Mesodermal cell (in vitro differentiated cells): ENCODE data around the gene IFNL2.
"Not testable (repeated sequence)": the region's sequence is repeated elsewhere in the genome, so short reads cannot be mapped to it uniquely, and the experiment has no call there.

ENCODE experiments used
- H3K27ac ChIP-seq: 2 replicates; pipeline ENCODE4 v1.7.0; 2013; ENCODE audit warnings: mild to moderate bottlenecking, low read depth, low read length, moderate library complexity; ENCODE audit not compliant: severe bottlenecking
- H3K36me3 ChIP-seq: 2 replicates; pipeline ENCODE4 v1.7.1; 2013; ENCODE audit warnings: mild to moderate bottlenecking, low read length, moderate library complexity; ENCODE audit not compliant: control insufficient read depth, insufficient read depth
- H3K4me1 ChIP-seq: one replicate; pipeline ENCODE4 v1.7.1; 2013; ENCODE audit warnings: mild to moderate bottlenecking, low read length; ENCODE audit not compliant: insufficient read depth, control insufficient read depth, poor library complexity, severe bottlenecking
- H3K4me3 ChIP-seq: 2 replicates; pipeline ENCODE4 v1.7.0; 2013; ENCODE audit warnings: low read length, control low read depth, mild to moderate bottlenecking; ENCODE audit not compliant: insufficient read depth, poor library complexity, severe bottlenecking; ENCODE audit errors: extremely low read depth
- H3K9me3 ChIP-seq: 2 replicates; pipeline ENCODE4 v1.7.1; 2013; ENCODE audit warnings: mild to moderate bottlenecking, low read length, moderate library complexity; ENCODE audit not compliant: control insufficient read depth
- WGBS, 2 experiments: methylation state at CpG; one replicate each; pipeline ENCODE4 v1.1.5; 2013; ENCODE audit warnings: missing lambda C conversion rate in 2 of 2; ENCODE audit not compliant: insufficient coverage in 2 of 2; 5-methylcytosine and 5-hydroxymethylcytosine counted together

Gene IFNL2

DNA sequence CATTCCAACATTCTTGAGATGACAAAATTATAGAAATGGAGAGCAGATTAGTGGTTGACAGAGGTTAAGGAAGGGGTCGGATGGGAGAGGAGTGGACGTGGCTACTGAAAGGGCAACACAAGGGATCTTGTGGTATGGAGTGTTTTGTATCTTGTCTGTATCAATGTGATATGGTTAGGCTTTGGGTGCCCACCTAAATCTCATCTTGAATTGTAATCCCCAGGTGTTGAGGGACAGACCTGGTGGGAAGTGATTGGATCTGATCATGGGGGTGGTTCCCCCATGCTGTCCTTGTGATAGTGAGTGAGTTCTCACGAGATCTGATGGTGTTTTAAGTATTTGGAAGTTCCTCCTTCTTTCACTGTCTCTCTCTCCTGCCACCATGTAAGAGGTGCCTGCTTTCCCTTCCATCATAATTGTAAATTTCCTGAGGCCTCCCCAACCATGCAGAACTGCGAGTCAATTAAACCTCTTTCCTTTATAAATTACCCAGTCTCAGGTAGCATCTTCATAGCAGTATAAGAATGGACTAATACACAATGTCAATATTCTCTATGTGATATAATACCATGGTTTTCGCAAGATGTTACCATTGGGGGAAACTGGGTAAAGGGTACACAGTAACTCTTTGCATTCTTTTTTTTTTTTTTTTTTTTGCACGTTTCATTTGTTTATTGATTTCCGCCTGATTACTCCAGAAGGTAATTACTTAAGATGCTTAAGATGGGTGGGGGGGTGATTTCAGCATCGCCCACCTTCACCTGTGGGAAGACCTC is 14.6 kb upstream of the IFNL2 start:
- H3K4me1 ChIP-seq, result peaks cover 4% of the 10 kb centered on the region
- H3K9me3 ChIP-seq, result no peaks in the 10 kb centered on the region
- no peak overlapping the region for H3K27ac ChIP-seq
- WGBS, 2 experiments, result 81 to 86% methylated on average over 3 of the region's 8 CpGs
- H3K36me3 ChIP-seq, result no peaks in the 10 kb centered on the region
- H3K4me3 ChIP-seq, result no peak overlapping the region

DNA sequence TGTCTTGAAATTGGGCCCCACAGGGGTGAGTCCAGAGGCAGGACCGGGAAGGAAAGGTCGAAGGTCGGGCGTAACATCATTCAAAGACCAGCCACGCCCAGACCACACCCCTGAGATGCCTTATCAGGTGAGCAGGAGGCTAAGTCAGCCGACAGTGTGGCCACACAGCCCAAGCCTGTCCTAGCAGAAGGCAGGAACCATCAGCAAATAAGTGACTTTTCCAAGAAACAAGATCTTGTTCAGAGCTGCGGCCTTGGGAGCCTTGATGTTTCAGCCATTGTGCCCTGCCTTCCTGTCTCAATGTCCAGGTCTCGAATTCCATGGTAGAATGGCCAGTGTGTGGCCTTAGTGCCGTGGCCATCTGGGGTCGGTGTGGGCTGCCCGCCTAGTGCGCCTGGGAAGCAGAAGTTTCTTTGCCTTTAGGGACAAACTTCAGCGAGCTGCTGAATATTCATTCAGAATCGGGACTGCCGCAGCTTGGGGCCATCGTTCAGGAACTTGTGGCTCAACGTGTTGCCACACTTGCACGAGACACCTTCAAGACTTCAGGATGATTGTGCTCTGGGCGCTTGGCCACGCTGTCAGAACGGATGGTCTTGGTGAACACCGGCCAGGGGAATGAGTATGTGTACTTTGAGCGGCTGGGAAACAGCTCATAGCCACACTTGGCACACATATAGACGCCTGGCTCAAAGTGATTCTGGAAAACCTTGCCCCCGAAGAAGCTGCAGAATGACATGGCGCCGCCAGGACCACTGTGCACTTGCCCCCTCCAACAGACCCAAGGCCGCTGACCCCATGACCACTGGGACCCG is 13.5 kb upstream of the IFNL2 start:
- H3K4me1 ChIP-seq, result peaks cover 4% of the 10 kb centered on the region
- 85 to 93% methylated on average over 25 to 26 of the region's 29 CpGs for WGBS, 2 experiments
- no peaks in the 10 kb centered on the region for H3K9me3 ChIP-seq
- no peak overlapping the region for H3K27ac ChIP-seq
- no peaks in the 10 kb centered on the region for H3K36me3 ChIP-seq
- no peak overlapping the region for H3K4me3 ChIP-seq

DNA sequence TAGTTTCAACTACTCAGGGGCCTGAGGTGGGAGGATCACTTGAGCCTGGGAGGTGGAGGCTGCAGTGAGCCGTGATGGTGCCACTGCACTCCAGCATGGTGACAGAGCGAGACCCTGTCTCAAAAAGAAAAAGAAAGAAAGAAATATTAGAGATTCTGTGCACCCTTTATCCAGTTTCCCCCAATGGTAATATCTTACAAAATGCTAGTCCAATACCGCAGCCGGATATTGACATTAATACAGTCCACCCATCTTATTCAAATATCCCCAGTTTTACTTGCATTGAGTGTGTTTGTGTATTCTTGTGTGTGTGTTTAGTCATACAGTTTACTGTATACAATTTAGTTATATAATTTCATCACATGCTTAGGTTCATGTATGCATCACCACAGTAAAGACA is 11.0 kb upstream of the IFNL2 start:
- Histone ChIP-seq H3K9me3 (no peaks in the 10 kb centered on the region), H3K36me3 (no peaks in the 10 kb centered on the region), H3K27ac (no peak overlapping the region), H3K4me1 (peaks cover 4% of the 10 kb centered on the region), H3K4me3 (no peak overlapping the region)
- 92% methylated on average over 2 of the region's 4 CpGs; no CpG with 5 or more reads in 1 of the 2 experiments for WGBS, 2 experiments

DNA sequence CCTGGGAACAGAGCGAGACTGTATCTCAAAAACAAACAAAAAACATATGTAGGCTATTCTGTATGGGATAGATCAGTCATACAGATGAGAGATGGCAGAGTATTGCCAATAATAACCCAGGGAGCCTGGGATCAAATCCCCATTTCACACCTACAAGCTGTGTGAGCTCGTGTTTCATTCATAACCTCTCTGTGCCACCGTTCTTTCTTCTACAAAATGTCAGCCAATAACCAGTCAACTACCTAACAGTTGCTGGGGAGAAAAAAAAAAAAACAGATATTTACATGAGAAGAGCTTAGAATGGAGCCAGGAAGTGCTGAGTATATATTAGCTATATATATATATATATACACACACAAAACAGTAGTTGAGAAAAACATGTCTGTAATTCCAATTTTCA is 6.5 kb upstream of the IFNL2 start:
- no peaks in the 10 kb centered on the region for H3K36me3 ChIP-seq
- H3K9me3 ChIP-seq, result no peaks in the 10 kb centered on the region
- H3K27ac ChIP-seq, result no peak overlapping the region
- no peak overlapping the region for H3K4me3 ChIP-seq
- peaks cover 7% of the 10 kb centered on the region for H3K4me1 ChIP-seq
- 67 to 80% methylated on average over 1 of the region's 3 CpGs for WGBS, 2 experiments

DNA sequence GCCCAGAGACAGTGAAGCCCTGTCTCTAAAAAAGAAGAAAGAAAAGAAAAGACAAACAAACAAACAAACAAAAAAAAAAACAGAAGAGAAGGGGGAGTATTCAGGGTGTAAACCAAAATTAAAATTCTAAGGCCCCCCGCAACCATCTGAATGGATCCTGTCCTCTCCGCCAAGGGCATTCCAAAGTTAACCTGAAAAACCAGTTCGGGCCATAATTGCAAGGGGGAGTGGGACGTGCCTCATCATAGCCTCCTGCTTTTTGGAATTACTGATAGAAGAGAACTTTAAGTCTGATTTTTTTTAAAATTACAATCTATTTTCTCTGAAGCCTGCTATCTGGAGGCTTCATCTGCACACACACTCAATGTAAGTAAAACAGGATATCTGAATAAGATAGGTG is 5.7 kb upstream of the IFNL2 start:
- H3K4me3 ChIP-seq, result no peak overlapping the region
- WGBS, 2 experiments, result 100% methylated on average over 2 to 3 of the region's 4 CpGs
- no peaks in the 10 kb centered on the region for H3K9me3 ChIP-seq
- H3K36me3 ChIP-seq, result no peaks in the 10 kb centered on the region
- H3K4me1 ChIP-seq, result peaks cover 7% of the 10 kb centered on the region
- no peak overlapping the region for H3K27ac ChIP-seq

DNA sequence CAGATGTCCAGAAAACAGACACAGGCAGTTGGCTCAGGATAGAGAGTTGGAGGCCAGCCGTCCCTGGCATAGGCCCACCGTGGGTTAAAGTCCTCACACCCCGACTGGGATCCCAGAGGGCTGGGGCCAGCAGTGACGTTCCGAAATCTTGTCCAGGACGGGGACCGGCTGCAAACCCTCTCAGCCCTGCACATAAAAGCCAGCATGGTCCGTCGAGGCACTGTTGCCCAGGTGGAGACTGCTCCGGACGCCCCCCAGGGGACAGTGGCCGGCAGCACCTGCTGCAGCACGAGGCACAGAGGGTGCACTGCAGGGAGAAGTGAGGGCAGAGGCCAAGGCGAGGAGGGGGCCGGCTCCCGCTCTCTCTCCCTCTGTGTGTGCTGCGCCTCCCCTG is 4.3 kb upstream of the IFNL2 start:
- Histone ChIP-seq H3K4me3 (no peak overlapping the region), H3K4me1 (peaks cover 4% of the 10 kb centered on the region), H3K27ac (no peak overlapping the region), H3K9me3 (no peaks in the 10 kb centered on the region), H3K36me3 (no peaks in the 10 kb centered on the region)
- 19 to 22% methylated on average over 9 to 17 of the region's 17 CpGs for WGBS, 2 experiments

DNA sequence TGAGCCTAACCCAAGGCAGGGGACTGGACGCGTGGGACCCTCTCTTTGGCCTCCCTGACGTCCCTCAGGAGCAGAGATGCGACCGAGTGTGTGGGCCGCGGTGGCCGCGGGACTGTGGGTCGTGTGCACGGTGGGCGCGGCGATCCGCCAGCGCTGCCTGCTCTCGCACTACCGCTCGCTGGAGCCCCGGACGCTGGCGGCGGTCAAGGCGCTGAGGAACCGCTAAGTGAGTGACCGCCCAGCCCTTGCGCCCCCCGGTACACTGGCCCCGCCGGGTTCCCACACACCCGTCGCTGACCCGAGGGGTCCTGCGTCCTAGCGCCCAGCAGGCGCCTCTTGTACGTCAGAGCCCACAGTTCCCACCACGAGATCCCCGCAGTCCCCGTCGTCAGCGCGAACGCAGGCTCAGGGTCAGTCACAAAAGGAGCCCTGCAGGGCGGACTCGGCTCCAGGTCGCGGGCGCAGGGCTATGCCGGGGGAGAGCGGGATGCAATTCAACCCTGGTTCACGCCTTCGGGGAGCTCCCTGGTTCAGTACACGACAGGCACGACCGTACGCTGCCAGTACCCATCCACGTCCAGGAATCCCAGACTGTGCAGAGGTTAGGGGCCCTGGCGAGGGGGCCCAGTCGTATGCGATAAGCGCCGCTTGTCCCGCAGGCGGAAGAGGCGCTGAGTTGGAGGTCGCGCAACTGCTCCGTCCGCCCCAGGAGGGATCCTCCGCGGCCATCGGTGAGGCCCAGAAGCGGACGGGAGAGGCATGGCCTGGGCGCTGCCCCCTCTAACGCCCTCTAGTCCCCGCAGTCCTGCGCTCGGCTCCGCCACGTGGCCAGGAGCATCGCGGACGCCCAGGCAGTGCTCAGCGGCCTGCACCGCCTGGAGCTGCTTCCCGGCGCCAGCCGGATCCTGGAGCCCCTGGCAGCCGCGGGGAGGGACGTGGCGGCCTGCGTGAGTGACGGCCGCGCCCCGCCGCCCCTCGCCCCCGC is 3.6 kb upstream of the IFNL2 start:
- H3K27ac ChIP-seq, result no peak overlapping the region
- no peaks in the 10 kb centered on the region for H3K9me3 ChIP-seq
- WGBS, 2 experiments, result 7% methylated on average over 76 to 102 of the region's 102 CpGs
- H3K4me1 ChIP-seq, result peaks cover 4% of the 10 kb centered on the region
- no peaks in the 10 kb centered on the region for H3K36me3 ChIP-seq
- peak overlapping the region; percentile 8 for H3K4me3 ChIP-seq

DNA sequence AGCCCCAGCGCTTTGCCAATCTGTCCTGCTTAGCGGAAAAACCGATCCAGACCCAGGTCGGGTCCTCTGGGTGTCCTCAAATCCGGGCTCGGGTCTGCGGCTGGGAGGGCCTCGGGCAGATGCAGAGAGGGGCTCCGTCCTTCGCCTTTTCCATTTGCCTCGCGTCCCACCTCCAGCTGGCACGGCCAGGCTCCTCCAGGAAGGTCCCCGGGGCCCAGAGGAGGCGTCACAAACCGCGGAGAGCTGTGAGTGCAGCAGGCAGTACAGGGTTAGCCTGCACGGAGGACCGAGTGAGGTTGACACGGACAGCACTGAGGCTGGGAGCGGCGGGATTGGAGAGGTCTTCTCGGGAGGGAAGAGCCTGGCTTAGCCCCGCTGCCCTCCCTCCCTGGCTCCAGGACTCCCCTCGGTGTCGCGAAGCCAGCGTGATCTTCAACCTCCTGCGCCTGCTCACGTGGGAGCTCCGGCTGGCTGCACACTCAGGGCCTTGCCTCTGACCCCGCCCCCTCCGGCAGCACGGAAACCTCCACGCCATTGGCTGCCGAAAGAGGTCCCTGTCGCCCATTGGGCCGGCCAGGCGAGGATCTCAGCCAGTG is 2.8 kb upstream of the IFNL2 start:
- no peaks in the 10 kb centered on the region for H3K36me3 ChIP-seq
- no peak overlapping the region for H3K4me3 ChIP-seq
- H3K4me1 ChIP-seq, result peaks cover 9% of the 10 kb centered on the region
- 39 to 42% methylated on average over 39 of the region's 39 CpGs for WGBS, 2 experiments
- no peak overlapping the region for H3K27ac ChIP-seq
- H3K9me3 ChIP-seq, result no peaks in the 10 kb centered on the region

DNA sequence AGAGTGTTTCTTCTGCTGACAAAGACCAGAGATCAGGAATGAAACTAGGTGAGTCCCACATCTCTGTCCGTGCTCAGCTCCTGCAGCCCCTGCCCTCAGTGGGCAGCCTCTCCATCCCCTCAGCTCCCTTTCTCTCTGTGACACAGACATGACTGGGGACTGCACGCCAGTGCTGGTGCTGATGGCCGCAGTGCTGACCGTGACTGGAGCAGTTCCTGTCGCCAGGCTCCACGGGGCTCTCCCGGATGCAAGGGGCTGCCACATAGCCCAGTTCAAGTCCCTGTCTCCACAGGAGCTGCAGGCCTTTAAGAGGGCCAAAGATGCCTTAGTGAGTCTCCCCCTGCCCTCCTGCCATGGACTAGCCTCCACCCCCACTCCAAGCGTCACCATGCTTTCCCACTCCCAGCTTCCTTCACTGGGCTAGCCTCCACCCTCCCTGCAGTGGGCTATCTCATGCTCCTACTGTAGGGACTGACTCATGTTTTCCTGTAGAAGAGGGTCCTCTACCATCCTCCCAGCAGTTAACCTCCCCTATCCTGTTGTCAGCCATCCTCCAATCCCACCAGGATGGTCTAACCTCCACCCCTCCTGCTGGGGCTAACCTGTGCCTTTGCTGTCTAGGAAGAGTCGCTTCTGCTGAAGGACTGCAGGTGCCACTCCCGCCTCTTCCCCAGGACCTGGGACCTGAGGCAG is 481 bp downstream of the IFNL2 start:
- H3K36me3 ChIP-seq, H3K4me1 ChIP-seq, H3K27ac ChIP-seq, H3K4me3 ChIP-seq, H3K9me3 ChIP-seq: not testable (repeated sequence)
- 70 to 76% methylated on average over 2 to 6 of the region's 10 CpGs for WGBS, 2 experiments

DNA sequence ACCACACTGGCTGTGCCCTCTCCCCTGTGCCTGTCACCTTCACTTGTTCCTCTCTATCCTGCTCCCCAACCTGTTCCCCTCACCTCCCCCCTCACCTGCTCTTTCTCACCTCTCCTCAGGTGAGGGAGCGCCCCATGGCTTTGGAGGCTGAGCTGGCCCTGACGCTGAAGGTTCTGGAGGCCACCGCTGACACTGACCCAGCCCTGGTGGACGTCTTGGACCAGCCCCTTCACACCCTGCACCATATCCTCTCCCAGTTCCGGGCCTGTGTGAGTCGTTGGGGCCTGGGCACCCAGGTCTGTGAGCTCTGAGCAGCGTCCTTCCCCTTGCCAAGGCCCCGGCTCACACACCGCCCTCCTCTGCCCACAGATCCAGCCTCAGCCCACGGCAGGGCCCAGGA is 1.2 kb downstream of the IFNL2 start:
- H3K36me3 ChIP-seq, result not testable (repeated sequence)
- 55 to 76% methylated on average over 3 to 6 of the region's 10 CpGs for WGBS, 2 experiments

More for the DNA sequence above, 1.2 kb downstream of the IFNL2 start:
- H3K4me3 ChIP-seq, H3K9me3 ChIP-seq, H3K4me1 ChIP-seq, H3K27ac ChIP-seq: not testable (repeated sequence)
